Natural killer cell (primary cell): Measurements from ENCODE around the gene WSCD2. TPM values are rescaled to one million over a fixed set of nuclear protein-coding genes. Genes with fewer than 3 reads are reported as not detected.

Experiments used
- ATAC-seq, 3 donors: fragments of 150-1000 bp in 2 of 3; fragments of 200-7000 bp in 1 of 3; cut with Tn5 transposase; 1 replicate in 1 of 3; 2 replicates in 2 of 3; pipeline ENCODE4 v1.10.0; 2021; ENCODE audit warnings: mild to moderate bottlenecking in 2 of 3, moderate library complexity in 2 of 3
- DNase-seq, 2 donors: peaks; one replicate each; pipeline versions ENCODE4 v3.0.0 to v3.0.0-alpha.2; 2013 to 2021; ENCODE audit warnings: mixed read lengths in 1 of 2
- H3K27ac ChIP-seq: one replicate; pipeline ENCODE4 v1.5.1; 2013; ENCODE audit warnings: mild to moderate bottlenecking, low read length
- H3K27me3 ChIP-seq: one replicate; pipeline ENCODE4 v1.6.1; 2013; ENCODE audit warnings: low read length; ENCODE audit not compliant: control insufficient read depth, insufficient read depth
- H3K36me3 ChIP-seq: one replicate; pipeline ENCODE4 v1.6.1; 2013; ENCODE audit warnings: low read length; ENCODE audit not compliant: control insufficient read depth, insufficient read depth
- H3K4me1 ChIP-seq: one replicate; pipeline ENCODE4 v1.6.1; 2013; ENCODE audit warnings: low read length; ENCODE audit not compliant: control insufficient read depth, insufficient read depth
- H3K4me3 ChIP-seq: one replicate; pipeline ENCODE4 v1.5.1; 2013; ENCODE audit warnings: low read length
- H3K9me3 ChIP-seq: one replicate; pipeline ENCODE4 v1.6.1; 2013; ENCODE audit warnings: low read length; ENCODE audit not compliant: control insufficient read depth, insufficient read depth
- H3K27ac Mint-ChIP-seq, 2 donors: one replicate each; pipeline ENCODE4 v1.8.0; 2022; ENCODE audit warnings: mild to moderate bottlenecking in 2 of 2, mixed read lengths in 2 of 2, moderate library complexity in 1 of 2
- H3K27me3 Mint-ChIP-seq, 2 donors: one replicate each; pipeline ENCODE4 v1.8.0; 2022; ENCODE audit warnings: low read depth in 2 of 2, mixed read lengths in 2 of 2
- H3K36me3 Mint-ChIP-seq: one replicate; pipeline ENCODE4 v1.8.0; 2022; ENCODE audit warnings: mixed read lengths
- H3K4me1 Mint-ChIP-seq, 2 donors: one replicate each; pipeline ENCODE4 v1.8.0; 2022; ENCODE audit warnings: mixed read lengths in 2 of 2
- H3K4me3 Mint-ChIP-seq: one replicate; pipeline ENCODE4 v1.8.0; 2022; ENCODE audit warnings: mild to moderate bottlenecking, moderate library complexity, mixed read lengths
- H3K9me3 Mint-ChIP-seq, 2 donors: one replicate each; pipeline ENCODE4 v1.8.0; 2022; ENCODE audit warnings: mixed read lengths in 2 of 2
- CTCF ChIP-seq: fragments of 200-600 bp; IDR thresholded peaks from one replicate; pipeline ENCODE4 v1.8.0; 2022; ENCODE audit warnings: antibody characterized with exemption
- WGBS: methylation state at CpG from one replicate; pipeline ENCODE4 v1.1.7; 2013; ENCODE audit warnings: missing lambda C conversion rate; ENCODE audit not compliant: insufficient coverage; 5-methylcytosine and 5-hydroxymethylcytosine counted together
- intact Hi-C: fragments of 100-400 bp; cut with micrococcal nuclease; formaldehyde crosslinking; loops from one replicate; pipeline ENCODE4 v1.14.2; 2022
- total RNA-seq, 4 donors: library from RNA; stranded (reverse); fragments of 120-200 nt in 1 of 4; gene quantifications; one replicate each; pipeline versions ENCODE4 v1.2.3 to v1.2.4, GENCODE V29; 2013 to 2022

Gene WSCD2
- total RNA-seq, 3 donors from 2014 or later (not counting 1 experiment from before 2014, with no cell fraction given) = 0.32 to 0.78 TPM; not detected in 1

- WGBS = 87% methylated on average over 7 of the region's 7 CpGs
- Mint-ChIP-seq H3K4me3 (no peak overlapping the region), H3K27ac (no peak overlapping the region), H3K36me3 (no peaks in the 10 kb centered on the region), H3K9me3 (no peaks in the 10 kb centered on the region), H3K27me3 (peaks cover 3 to 6% of the 10 kb centered on the region in 2 donors), H3K4me1 (peaks cover 11 to 16% of the 10 kb centered on the region in 2 donors)
- H3K36me3 ChIP-seq = no peaks in the 10 kb centered on the region
- H3K9me3 ChIP-seq = no peaks in the 10 kb centered on the region
- TF ChIP-seq CTCF = no peak
- intact Hi-C loops = no loop called here
- H3K27me3 ChIP-seq = no peaks in the 10 kb centered on the region
- no peak overlapping the region for H3K4me3 ChIP-seq
- ATAC-seq = no peak
- H3K27ac ChIP-seq = no peak overlapping the region
- peaks cover 5% of the 10 kb centered on the region for H3K4me1 ChIP-seq
- no peak for DNase-seq
These were observed 123.4 kb downstream of the WSCD2 start for GRCh38 chr12:108252523-108252922.

DNA sequence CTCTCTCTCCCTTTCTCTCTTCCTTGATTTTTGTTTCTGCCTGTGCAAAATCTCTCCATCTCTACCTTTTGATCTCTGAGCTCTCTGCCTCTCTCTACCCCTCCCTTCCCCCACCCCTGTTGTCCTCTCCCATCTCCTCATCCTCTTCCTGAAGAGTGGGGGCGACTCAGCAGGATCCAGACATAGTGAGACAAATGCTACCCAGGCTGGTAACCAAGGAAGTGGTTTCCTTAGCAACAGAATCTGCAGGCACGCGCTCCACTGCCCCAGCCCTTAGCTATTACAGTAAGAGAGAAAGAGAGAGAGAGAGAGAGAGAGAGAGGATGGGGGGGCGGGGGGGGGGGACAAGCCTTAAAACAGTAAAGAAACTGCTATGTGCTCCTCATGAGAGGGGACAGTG lies 124.5 kb downstream of the WSCD2 start:
- peaks cover 3 to 6% of the 10 kb centered on the region in 2 donors for H3K27me3 Mint-ChIP-seq
- H3K9me3 ChIP-seq = no peaks in the 10 kb centered on the region
- H3K4me1 ChIP-seq = peaks cover 5% of the 10 kb centered on the region
- no peak for ATAC-seq
- intact Hi-C loops = no loop called here
- H3K4me1 Mint-ChIP-seq = peaks cover 11 to 16% of the 10 kb centered on the region in 2 donors
- no peak overlapping the region for H3K4me3 Mint-ChIP-seq
- H3K36me3 Mint-ChIP-seq = no peaks in the 10 kb centered on the region
- WGBS = no CpG with 5 or more reads among the region's 4 CpGs
- no peaks in the 10 kb centered on the region for H3K36me3 ChIP-seq
- no peak overlapping the region for H3K27ac ChIP-seq
- DNase-seq = no peak
- H3K27ac Mint-ChIP-seq = no peak overlapping the region
- no peak for TF ChIP-seq CTCF
- no peaks in the 10 kb centered on the region for H3K27me3 ChIP-seq
- H3K4me3 ChIP-seq = no peak overlapping the region
- H3K9me3 Mint-ChIP-seq = no peaks in the 10 kb centered on the region

GRCh38 chr12:108254030-108254429 lies 124.9 kb downstream of the WSCD2 start:
- no peaks in the 10 kb centered on the region for H3K27me3 ChIP-seq
- no peak overlapping the region for H3K27ac Mint-ChIP-seq
- no peaks in the 10 kb centered on the region for H3K9me3 ChIP-seq
- H3K27me3 Mint-ChIP-seq = peaks cover 3 to 6% of the 10 kb centered on the region in 2 donors
- H3K9me3 Mint-ChIP-seq = no peaks in the 10 kb centered on the region
- DNase-seq (no peak), ATAC-seq (no peak)
- no peak overlapping the region for H3K27ac ChIP-seq
- H3K4me3 Mint-ChIP-seq = no peak overlapping the region
- H3K36me3 ChIP-seq = no peaks in the 10 kb centered on the region
- WGBS = 72% methylated on average over 4 of the region's 5 CpGs
- intact Hi-C loops = no loop called here
- peaks cover 5% of the 10 kb centered on the region for H3K4me1 ChIP-seq
- H3K4me3 ChIP-seq = no peak overlapping the region
- H3K36me3 Mint-ChIP-seq = no peaks in the 10 kb centered on the region
- no peak for TF ChIP-seq CTCF
- H3K4me1 Mint-ChIP-seq = peaks cover 11 to 16% of the 10 kb centered on the region in 2 donors

DNA sequence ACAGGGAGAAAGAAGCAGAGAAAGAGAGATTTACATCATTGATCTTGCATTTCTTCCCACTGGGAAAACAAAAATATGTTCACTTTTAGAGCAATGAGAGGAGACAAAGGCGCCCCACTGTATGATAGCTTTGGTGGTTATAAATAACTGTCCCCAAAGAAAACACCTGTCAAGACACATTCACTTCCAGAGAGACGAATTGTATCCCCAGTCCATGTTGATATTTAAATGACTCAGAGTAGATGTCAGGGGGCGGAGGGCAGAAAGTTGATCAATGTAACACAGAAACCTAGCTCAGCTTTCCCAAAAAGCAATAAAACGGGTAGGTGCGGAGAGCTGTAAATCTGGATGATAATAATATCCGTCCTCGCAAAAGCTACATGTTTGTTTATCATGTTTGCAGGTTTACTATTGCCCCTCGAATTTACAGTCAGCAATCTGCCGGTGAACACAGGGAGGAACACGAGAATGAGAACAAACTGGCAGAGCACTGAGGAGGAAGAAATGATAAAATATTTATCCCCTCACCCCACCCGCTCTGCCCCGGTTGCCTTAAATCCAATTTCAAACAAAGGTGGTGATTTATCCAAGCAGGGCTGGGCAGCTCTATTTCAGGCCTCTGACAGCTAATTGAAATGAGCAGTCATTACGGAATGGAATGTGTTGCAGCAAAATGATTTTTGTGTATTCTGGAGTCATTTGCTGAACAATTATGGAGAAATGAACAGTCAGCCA lies 125.6 kb downstream of the WSCD2 start:
- ATAC-seq (no peak), DNase-seq (no peak)
- Histone ChIP-seq H3K36me3 (no peaks in the 10 kb centered on the region), H3K27me3 (no peaks in the 10 kb centered on the region), H3K27ac (no peak overlapping the region), H3K4me1 (peaks cover 5% of the 10 kb centered on the region), H3K4me3 (no peak overlapping the region), H3K9me3 (no peaks in the 10 kb centered on the region)
- Mint-ChIP-seq H3K27ac (no peak overlapping the region), H3K9me3 (no peaks in the 10 kb centered on the region), H3K27me3 (peaks cover 3 to 6% of the 10 kb centered on the region in 2 donors), H3K36me3 (peaks cover 6% of the 10 kb centered on the region), H3K4me3 (no peak overlapping the region), H3K4me1 (peaks cover 11 to 16% of the 10 kb centered on the region in 2 donors)
- 88% methylated on average over 12 of the region's 13 CpGs for WGBS
- no peak for TF ChIP-seq CTCF
- intact Hi-C loops = no loop called here
